Measurements from ENCODE around the gene TMSB10. TPM values are rescaled to one million over a fixed set of nuclear protein-coding genes. Genes with fewer than 3 reads are reported as not detected.

TMSB10 gene
- total RNA-seq, 2 experiments from 2014 or later, result 869 to 1,901 TPM

DNA sequence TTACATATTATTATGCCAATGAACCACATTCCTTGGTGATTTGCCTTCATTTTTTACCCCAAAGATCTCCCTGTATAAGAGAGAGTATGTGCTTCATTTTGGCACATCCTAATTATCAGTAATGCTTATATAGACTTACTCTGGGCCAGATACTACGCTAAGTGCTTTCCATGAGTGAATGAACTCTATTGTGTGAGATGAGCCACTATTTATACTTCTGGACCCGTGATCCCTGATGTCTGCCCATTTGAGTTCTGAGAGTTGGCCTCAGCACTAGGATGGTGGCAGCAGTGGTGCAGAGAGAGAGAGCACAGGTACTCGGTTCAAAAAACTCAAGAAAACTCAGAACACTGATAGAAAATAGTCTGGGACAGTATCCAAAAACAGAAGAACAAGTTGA is 48.1 kb downstream of the TMSB10 start:
- ChIA-PET CTCF (ENCODE audit: unreplicated experiment) (no interaction called here), POLR2A (interaction anchor here (1.3 to 1.9 kb wide), 2 partner anchors 9 to 17 kb away, joined by 3 to 5 read pairs; partner anchors contain the start of gene KCMF1)
- no peak for TF ChIP-seq EZH2phosphoT487 (IDR thresholded peaks at IDR 0.05; ENCODE audit: borderline replicate concordance, low read depth, low read length)
- TF ChIP-seq CTCF (conservative IDR thresholded peaks at IDR 0.05; ENCODE audit: low read length), result no peak
- no peaks in the 10 kb centered on the region for H3K36me3 ChIP-seq (ENCODE audit: insufficient read depth, low read length)
- no peaks in the 10 kb centered on the region for H3K9me2 ChIP-seq (ENCODE audit: insufficient read depth, low read length)
- intact Hi-C loops (cut with micrococcal nuclease; ENCODE audit: unreplicated experiment), result no loop called here
- no peak for DNase-seq (ENCODE audit: low spot score)
- H3K27ac ChIP-seq (ENCODE audit: low read depth, low read length, poor library complexity, severe bottlenecking), result no peak overlapping the region
- no peaks in the 10 kb centered on the region for H3K79me2 ChIP-seq (ENCODE audit: insufficient read depth, low read depth, low read length)
- H3K4me3 ChIP-seq (ENCODE audit: low read depth, low read length, poor library complexity, severe bottlenecking), result no peak overlapping the region
- H4K20me1 ChIP-seq (ENCODE audit: insufficient read depth, low read length), result no peaks in the 10 kb centered on the region
- no peak overlapping the region for H2AFZ ChIP-seq (ENCODE audit: low read length)
- no peak overlapping the region for H3K4me2 ChIP-seq (ENCODE audit: low read length)
- BruUV-seq (replicated peaks), result no TSS peak
- H3K9me3 ChIP-seq (ENCODE audit: low read length), result no peaks in the 10 kb centered on the region
- no peaks in the 10 kb centered on the region for H3K4me1 ChIP-seq (ENCODE audit: insufficient read depth, low read length, poor library complexity, severe bottlenecking)

- Histone ChIP-seq H3K27ac (ENCODE audit: low read depth, low read length, poor library complexity, severe bottlenecking) (no peak overlapping the region), H4K20me1 (ENCODE audit: insufficient read depth, low read length) (no peaks in the 10 kb centered on the region), H3K79me2 (ENCODE audit: insufficient read depth, low read depth, low read length) (no peaks in the 10 kb centered on the region), H2AFZ (ENCODE audit: low read length) (no peak overlapping the region), H3K9me3 (ENCODE audit: low read length) (no peaks in the 10 kb centered on the region), H3K4me1 (ENCODE audit: insufficient read depth, low read length, poor library complexity, severe bottlenecking) (no peaks in the 10 kb centered on the region), H3K4me3 (ENCODE audit: low read depth, low read length, poor library complexity, severe bottlenecking) (no peak overlapping the region), H3K4me2 (ENCODE audit: low read length) (no peak overlapping the region), H3K36me3 (ENCODE audit: insufficient read depth, low read length) (no peaks in the 10 kb centered on the region), H3K9me2 (ENCODE audit: insufficient read depth, low read length) (no peaks in the 10 kb centered on the region)
- no TSS peak for BruUV-seq (replicated peaks)
- ChIA-PET CTCF (ENCODE audit: unreplicated experiment) (no interaction called here), POLR2A (interaction anchor here (0.7 to 1.9 kb wide), 4 partner anchors 8 to 17 kb away, joined by 3 to 6 read pairs (median 4); partner anchors contain the start of gene KCMF1)
- TF ChIP-seq EZH2phosphoT487 (IDR thresholded peaks at IDR 0.05; ENCODE audit: borderline replicate concordance, low read depth, low read length) (no peak), CTCF (conservative IDR thresholded peaks at IDR 0.05; ENCODE audit: low read length) (no peak)
- intact Hi-C loops (cut with micrococcal nuclease; ENCODE audit: unreplicated experiment), result no loop called here
- no peak for DNase-seq (ENCODE audit: low spot score)
These were observed 48.9 kb downstream of the TMSB10 start for GRCh38 chr2:84954329-84954728.

Other genes starting within 250 kb of the TMSB10 start
- gene TRABD2A, start 24.6 kb upstream of the TMSB10 start, total RNA-seq (2014; rRNA removed; shearing (Covaris generic)), result 0.49 and 1.9 TPM in 2 replicates
- 1.6 and 1.8 TPM in 2 replicates for gene TRABD2A, start 24.6 kb upstream of the TMSB10 start, total RNA-seq (2022)
- gene KCMF1, start 65.5 kb downstream of the TMSB10 start, total RNA-seq (2014; rRNA removed; shearing (Covaris generic)), result 42.2 and 63.0 TPM in 2 replicates
- gene KCMF1, start 65.5 kb downstream of the TMSB10 start, total RNA-seq (2022), result 95.1 and 108 TPM in 2 replicates
- gene TCF7L1, start 227.7 kb downstream of the TMSB10 start, total RNA-seq (2014; rRNA removed; shearing (Covaris generic)), result not detected in 2 replicates
- not detected in 2 replicates for gene TCF7L1, start 227.7 kb downstream of the TMSB10 start, total RNA-seq (2022)